GM12801 (cell line): Measurements from ENCODE around the gene MCUB.

Experiments used
- TF ChIP-seq, protein P1 (sequence below): IDR thresholded peaks from one replicate; pipeline ENCODE4 v1.5.1; 2011; ENCODE audit warnings: control low read depth; ENCODE audit not compliant: insufficient read length; ENCODE audit errors: extremely low read depth

MCUB gene

DNA sequence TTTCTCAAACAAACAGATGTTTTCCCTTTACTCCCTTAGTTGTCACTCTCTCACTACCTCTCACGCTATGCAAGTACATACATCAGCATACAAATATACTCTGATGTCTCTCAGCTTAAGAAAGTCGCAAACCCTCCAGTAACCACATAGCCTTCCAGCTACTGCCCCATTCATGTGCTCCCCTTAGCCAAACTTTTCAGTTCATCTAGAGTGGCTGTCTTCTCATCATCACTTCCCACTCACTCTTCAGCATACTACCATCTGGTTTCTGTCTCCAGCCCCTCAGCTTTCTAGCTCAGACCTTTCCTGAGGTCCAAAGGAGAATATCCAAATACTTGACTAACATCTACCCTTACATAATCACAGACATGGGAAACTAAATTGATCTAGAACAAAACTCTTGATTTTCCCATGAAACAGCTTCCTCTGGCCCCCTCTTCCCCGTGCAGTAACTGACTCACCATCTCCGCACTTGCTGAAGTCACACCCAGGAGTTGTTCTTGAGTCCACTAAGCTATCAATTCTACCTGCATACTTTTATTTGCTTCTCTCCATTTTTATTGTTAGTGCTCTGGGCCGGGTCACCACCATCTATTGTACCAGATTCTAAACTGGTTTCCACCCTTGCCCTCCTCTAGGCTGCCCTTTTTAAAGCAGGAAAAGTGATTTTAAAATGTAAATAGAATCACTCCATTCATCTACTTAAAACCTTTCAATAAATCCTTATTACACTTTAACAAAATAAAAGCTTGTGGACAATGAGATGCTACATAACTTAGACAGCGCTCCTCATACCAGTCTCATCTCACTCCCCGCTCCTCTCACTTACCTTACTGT is 86.0 kb downstream of the MCUB start:
- TF ChIP-seq, protein P1, sequence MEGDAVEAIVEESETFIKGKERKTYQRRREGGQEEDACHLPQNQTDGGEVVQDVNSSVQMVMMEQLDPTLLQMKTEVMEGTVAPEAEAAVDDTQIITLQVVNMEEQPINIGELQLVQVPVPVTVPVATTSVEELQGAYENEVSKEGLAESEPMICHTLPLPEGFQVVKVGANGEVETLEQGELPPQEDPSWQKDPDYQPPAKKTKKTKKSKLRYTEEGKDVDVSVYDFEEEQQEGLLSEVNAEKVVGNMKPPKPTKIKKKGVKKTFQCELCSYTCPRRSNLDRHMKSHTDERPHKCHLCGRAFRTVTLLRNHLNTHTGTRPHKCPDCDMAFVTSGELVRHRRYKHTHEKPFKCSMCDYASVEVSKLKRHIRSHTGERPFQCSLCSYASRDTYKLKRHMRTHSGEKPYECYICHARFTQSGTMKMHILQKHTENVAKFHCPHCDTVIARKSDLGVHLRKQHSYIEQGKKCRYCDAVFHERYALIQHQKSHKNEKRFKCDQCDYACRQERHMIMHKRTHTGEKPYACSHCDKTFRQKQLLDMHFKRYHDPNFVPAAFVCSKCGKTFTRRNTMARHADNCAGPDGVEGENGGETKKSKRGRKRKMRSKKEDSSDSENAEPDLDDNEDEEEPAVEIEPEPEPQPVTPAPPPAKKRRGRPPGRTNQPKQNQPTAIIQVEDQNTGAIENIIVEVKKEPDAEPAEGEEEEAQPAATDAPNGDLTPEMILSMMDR = no peak

DNA sequence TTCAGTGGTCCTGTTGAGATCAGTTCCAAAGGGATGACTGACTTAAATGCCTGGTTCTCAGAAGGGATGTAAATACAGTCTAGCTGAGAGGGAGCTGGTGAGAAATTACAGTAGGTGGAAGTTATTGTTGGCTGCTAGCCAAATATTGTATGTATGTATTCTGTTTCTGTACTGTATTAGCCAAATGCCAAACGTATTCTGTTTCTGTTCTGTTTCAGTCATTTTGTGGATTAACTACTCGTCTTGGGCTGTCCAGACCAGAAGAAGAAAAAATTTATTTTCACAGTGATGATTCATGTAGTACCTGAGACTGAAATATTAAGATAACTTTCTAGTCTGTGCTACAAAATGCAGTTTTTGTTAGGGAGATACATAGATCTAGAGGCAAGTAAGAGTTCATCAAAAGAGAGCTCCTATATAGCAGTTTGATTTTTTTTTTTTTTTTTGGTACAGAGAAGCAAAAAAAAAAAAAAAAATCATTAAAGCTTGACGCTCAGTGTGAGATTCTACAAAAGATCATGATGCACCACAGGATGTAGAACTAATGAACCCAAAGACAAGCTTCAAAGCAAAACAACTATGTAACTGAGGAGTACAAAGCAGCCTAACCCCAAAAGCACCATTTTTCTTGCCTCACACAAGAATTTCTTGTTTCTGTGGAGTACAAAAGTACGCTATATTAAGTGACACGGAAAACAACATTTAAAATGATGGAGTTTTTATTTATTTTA is 88.4 kb downstream of the MCUB start:
- TF ChIP-seq, protein P1 = no peak

DNA sequence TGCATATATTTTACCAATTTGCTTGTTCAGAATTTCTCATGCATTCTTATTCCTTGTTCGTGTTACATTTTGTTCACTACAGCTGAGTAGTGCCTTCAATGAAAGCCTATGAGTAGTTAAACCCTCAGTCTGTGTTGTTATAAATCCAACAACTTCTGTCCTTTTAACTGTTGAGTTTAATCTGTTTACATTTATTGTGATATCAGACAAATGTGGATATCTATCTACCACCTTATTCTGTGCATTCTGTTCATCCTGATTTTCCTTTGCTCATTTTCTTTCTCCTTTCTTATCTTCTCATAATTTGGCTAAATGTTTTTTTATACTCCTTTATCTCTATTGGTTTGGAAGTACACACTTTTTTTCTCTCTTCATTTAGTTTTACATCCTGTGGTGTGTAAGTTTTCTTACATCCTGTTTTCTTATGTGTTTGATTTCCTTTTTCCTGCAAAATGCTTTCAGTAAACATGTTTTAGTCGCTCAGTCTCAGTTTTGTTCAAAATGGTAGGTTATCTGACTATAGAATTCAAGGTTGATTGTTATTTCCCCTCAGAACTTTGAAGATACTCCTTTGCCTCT is 89.0 kb downstream of the MCUB start:
- TF ChIP-seq, protein P1 = no peak

DNA sequence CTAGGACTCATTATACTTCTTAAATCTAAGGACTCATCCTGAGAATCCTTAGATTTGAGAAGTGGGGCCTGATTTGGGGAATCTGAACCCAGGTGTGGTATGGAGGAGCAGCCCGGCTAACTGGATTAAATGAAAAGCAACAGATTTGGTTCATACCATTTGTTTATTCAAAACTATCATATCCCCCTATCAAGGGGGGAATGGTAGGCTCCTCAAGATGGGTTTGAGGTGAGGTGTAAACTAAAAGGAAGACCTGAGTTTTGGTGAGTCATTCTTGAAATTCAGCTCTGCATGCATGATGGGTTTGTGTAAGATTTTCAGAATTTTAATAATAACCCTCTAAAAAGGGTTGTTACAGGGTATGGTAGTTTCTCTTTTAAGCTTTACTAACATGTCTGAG is 89.8 kb downstream of the MCUB start:
- TF ChIP-seq, protein P1 = no peak

DNA sequence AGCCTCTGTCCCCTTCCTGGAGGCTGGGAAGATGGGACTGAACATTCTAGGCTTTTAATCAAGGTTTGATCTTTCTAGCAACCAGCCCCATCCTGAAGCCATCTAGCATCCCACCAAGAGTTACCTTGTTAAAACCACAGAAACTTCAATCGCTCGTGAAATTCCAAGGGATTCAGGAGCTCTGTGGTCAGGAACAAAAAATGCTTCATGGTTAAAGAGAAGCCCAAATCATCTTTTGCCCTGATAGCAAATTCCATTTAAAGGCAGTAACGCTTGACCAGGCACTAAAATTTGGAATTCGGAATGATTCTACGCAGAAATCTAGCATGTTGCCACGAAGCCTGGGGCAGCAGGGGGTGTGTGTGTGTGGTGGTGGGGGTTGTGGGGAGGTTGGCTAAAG is 95.3 kb downstream of the MCUB start:
- TF ChIP-seq, protein P1 = no peak

DNA sequence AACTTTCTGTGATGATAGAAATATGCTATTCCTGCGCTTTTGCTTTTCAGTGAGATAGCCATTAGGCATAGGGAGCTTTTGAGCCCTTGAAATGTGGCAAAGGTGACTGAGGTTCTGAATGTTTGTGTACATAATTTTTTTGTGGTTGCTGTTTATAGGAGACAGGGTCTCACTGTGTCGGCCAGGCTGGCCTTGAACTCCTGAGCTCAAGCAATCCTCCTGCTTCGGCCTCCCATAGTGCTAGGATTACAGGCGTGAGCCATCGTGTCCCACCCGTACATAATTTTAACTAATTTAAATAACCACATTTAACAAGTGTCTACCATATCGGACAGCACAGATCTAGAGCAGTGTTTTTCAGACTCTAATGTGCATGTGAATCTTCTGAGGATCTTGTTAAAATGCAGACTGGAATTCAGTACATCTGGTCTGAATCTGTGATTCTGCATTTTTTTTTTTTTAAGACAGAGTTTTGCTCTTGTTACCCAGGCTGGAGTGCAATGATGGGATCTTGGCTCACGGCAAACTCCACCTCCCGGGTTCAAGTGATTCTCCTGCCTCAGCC is 97.9 kb downstream of the MCUB start:
- TF ChIP-seq, protein P1 = no peak

DNA sequence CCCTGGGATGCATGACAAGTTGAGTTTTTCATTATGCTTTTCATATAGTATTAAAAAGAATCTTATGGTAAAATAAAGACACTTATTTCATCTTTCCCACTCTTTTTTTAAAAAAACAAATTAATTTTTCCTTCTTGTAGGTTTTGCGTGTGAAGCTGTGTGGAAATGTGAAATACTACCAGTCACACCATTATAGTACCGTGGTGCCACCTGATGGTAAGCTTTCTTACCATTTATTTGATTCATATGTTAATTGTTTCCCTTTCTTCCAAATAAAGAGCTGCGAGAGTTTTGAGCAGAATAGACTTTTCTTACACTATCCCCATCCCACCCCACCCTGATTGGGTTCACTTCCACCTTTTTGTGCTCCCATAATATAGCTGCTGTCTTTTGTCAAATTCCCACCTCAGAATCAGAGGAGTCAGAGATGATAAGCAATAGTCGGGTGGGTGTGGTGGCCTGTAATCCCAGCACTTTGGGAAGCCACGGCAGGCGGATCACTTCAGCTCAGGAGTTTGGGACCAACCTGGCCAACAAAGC is 98.9 kb downstream of the MCUB start:
- TF ChIP-seq, protein P1 = no peak
